AG09309 (cell line): ENCODE measurements around the gene RAB8A.
A peak's percentile ranks its signal among the peaks of the same experiment; 100 is the strongest.
"Not testable (repeated sequence)": the region's sequence is repeated elsewhere in the genome, so short reads cannot be mapped to it uniquely, and the experiment has no call there.

Experiments used
- DNase-seq: peaks from one replicate; pipeline ENCODE4 v3.0.0-alpha.2; 2010; ENCODE audit warnings: low read depth
- H3K4me3 ChIP-seq: 2 replicates; pipeline ENCODE4 v1.5.1; 2011; ENCODE audit warnings: mild to moderate bottlenecking, low read depth, low read length, moderate library complexity; ENCODE audit not compliant: control insufficient read depth
- CTCF ChIP-seq: IDR thresholded peaks from 2 replicates; pipeline ENCODE4 v1.5.1; 2011; ENCODE audit warnings: mild to moderate bottlenecking, low read depth, low read length, inconsistent platforms; ENCODE audit not compliant: insufficient read depth, control insufficient read depth; ENCODE audit errors: missing control alignments

The RAB8A gene

GRCh38 chr19:16115301-16116039 lies 3.8 kb downstream of the RAB8A start:
- no peak for TF ChIP-seq CTCF
- no peak for DNase-seq

DNA sequence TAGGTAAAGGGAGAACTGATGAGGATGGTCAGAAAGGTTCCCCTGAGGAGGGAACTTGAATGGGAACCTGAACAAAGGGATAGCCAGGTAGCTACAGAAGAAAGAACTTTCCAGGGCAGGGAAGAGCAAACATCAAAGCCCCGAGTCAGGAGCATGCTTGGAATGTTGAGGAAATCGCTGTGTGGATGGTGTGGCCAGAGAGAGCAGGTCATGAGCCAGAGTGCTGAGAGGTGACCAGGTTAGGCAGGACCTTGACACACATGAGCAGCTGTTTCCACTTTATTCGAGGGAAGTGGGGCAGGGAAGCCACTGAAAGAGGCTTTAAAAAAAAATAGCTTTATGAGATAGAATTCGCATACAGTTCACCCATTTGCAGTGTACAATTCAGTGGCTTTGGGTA lies 4.4 kb downstream of the RAB8A start:
- H3K4me3 ChIP-seq, result no peak overlapping the region
- DNase-seq, result no peak

More at GRCh38 chr19:16115301-16116039, 3.8 kb downstream of the RAB8A start:
- H3K4me3 ChIP-seq, result no peak overlapping the region

GRCh38 chr19:16117594-16118033 lies 5.9 kb downstream of the RAB8A start:
- DNase-seq, result no peak
- H3K4me3 ChIP-seq, result no peak overlapping the region
- TF ChIP-seq CTCF, result peak; percentile 19

More for the DNA sequence above, 4.4 kb downstream of the RAB8A start:
- no peak for TF ChIP-seq CTCF

GRCh38 chr19:16118489-16119033 lies 6.9 kb downstream of the RAB8A start:
- DNase-seq, result no peak
- no peak for TF ChIP-seq CTCF
- H3K4me3 ChIP-seq, result no peak overlapping the region

DNA sequence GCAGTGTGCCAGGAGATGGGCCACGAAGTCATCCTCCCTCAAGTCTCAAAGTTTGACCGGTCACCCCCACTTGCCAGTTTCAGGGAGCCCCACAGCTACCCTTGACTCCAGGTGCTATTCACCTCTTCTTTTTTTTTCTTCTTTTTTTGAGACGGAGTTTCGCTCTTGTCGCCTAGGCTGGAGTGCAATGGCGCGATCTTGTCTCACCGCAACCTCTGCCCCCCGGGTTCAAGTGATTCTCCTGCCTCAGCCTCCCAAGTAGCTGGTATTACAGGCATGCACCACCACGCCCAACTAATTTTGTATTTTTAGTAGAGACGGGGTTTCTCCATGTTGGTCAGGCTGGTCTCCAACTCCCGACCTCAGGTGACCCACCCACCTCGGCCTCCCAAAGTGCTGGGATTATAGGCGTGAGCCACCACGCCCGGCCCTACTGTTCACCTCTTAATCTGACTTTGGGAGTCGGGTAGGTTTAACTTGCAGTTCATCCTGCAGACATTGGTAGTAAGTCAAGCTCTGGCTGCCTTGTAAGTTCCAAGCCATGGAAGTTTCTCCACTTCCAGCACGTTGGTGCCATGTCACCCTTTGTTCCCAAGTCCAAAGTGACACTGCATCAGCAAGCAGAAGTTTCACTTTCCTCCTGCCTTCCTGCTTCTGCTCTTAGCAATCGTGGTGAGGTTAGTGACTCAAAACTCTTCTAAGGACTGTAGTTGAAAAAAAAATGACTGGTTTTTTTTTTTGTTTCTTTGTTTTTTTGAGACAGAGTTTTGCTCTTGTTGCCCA lies 7.6 kb downstream of the RAB8A start:
- not testable (repeated sequence) for H3K4me3 ChIP-seq, DNase-seq

- TF ChIP-seq CTCF, result no peak
- no peak overlapping the region for H3K4me3 ChIP-seq
- no peak for DNase-seq
Measured at GRCh38 chr19:16121141-16121540, 9.5 kb downstream of the RAB8A start.

GRCh38 chr19:16121967-16122366 lies 10.3 kb downstream of the RAB8A start:
- DNase-seq, result no peak

More at GRCh38 chr19:16121967-16122366, 10.3 kb downstream of the RAB8A start:
- TF ChIP-seq CTCF, result no peak
- no peak overlapping the region for H3K4me3 ChIP-seq
